Skeletal muscle tissue (tissue), 4 donors: Measurements from ENCODE around the gene MOSPD2. TPM values are rescaled to one million over a fixed set of nuclear protein-coding genes. Genes with fewer than 3 reads are reported as not detected.

Experiments
- H3K27ac ChIP-seq: one replicate; pipeline ENCODE4 v1.7.0; 2013; ENCODE audit warnings: mild to moderate bottlenecking, low read depth, low read length, inconsistent platforms
- H3K27me3 ChIP-seq, 3 donors: one replicate each; pipeline ENCODE4 v1.7.0; 2013; ENCODE audit warnings: low read length in 3 of 3; ENCODE audit not compliant: control insufficient read depth in 3 of 3, insufficient read depth in 3 of 3
- H3K36me3 ChIP-seq, 3 donors: one replicate each; pipeline ENCODE4 v1.7.0; 2013; ENCODE audit warnings: low read length in 3 of 3; ENCODE audit not compliant: control insufficient read depth in 3 of 3, insufficient read depth in 3 of 3
- H3K4me1 ChIP-seq, 3 donors: one replicate each; pipeline ENCODE4 v1.7.0; 2013; ENCODE audit warnings: low read length in 3 of 3, mild to moderate bottlenecking in 3 of 3; ENCODE audit not compliant: control insufficient read depth in 3 of 3, insufficient read depth in 3 of 3
- H3K4me3 ChIP-seq, 3 donors: one replicate each; pipeline ENCODE4 v1.7.0; 2013; ENCODE audit warnings: low read length in 3 of 3
- H3K9ac ChIP-seq, 3 donors: one replicate each; pipeline ENCODE4 v1.7.0; 2013; ENCODE audit warnings: low read length in 3 of 3, mild to moderate bottlenecking in 3 of 3, moderate library complexity in 2 of 3, low read depth in 1 of 3
- H3K9me3 ChIP-seq, 3 donors: one replicate each; pipeline ENCODE4 v1.7.0; 2013; ENCODE audit warnings: low read length in 3 of 3; ENCODE audit not compliant: control insufficient read depth in 3 of 3
- total RNA-seq: library from RNA; depleted of rRNA; stranded (reverse); fragments of >200 nt; gene quantifications from one replicate; pipeline ENCODE4 v1.2.3, GENCODE V29; 2014
- donor health status: Osteomylitis.

MOSPD2 gene
- total RNA-seq, 1 donor from 2014 or later, result 5.2 TPM

DNA sequence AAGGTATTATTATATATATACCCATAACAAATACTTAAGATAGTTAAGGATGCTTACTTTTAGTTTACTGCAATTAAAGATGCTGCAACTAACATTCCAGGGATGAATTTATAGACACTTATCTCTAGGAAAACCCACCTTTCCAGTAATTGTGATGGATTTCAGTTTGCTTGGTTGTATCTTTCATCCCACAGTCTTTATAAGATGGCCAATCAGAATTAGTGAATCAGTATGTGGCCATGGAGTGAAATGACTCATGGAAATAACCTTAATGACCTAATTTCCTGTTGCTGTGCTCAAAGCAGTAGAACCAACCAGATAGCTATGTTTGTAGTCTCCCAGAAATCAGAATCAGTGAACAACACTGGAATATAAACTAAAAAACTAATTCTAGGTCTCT is 26.4 kb downstream of the MOSPD2 start:
- Histone ChIP-seq H3K27me3 (no peaks in the 10 kb centered on the region), H3K9ac (no peak overlapping the region), H3K36me3 (peaks cover 0 to 3% (median 2%) of the 10 kb centered on the region in 3 donors), H3K4me3 (no peak overlapping the region), H3K4me1 (no peaks in the 10 kb centered on the region), H3K27ac (no peak overlapping the region), H3K9me3 (no peaks in the 10 kb centered on the region)

- Histone ChIP-seq H3K9me3 (no peaks in the 10 kb centered on the region), H3K27me3 (no peaks in the 10 kb centered on the region), H3K36me3 (peaks cover 0 to 8% (median 0%) of the 10 kb centered on the region in 3 donors)
Observed at GRCh38 chrX:14902537-14902936, 29.3 kb downstream of the MOSPD2 start.

DNA sequence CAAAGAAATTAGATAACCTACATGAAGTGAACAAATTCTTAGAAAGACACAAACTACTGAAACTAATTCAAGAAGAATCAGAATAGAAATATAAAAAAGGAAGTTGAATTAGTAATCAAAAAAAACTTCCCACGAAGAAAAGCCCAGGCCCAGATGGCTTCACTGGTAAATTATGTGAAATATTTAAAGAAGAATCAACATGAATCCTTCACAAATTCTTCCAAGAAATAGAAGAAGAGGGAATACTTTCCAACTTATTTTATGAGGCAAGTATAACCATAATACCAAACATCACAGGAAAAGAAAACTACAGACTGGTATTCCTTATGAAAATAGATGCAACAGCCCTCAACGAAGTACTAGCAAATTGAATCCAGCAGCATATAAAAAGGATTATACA is 30.7 kb downstream of the MOSPD2 start:
- H3K27ac ChIP-seq, result no peak overlapping the region
- peaks cover 0 to 8% (median 0%) of the 10 kb centered on the region in 3 donors for H3K36me3 ChIP-seq
- no peaks in the 10 kb centered on the region for H3K27me3 ChIP-seq
- H3K9ac ChIP-seq, result no peak overlapping the region
- no peaks in the 10 kb centered on the region for H3K9me3 ChIP-seq
- no peaks in the 10 kb centered on the region for H3K4me1 ChIP-seq
- no peak overlapping the region for H3K4me3 ChIP-seq

More at GRCh38 chrX:14902537-14902936, 29.3 kb downstream of the MOSPD2 start:
- H3K9ac ChIP-seq, result no peak overlapping the region
- H3K4me3 ChIP-seq, result no peak overlapping the region
- H3K27ac ChIP-seq, result no peak overlapping the region
- no peaks in the 10 kb centered on the region for H3K4me1 ChIP-seq

- Histone ChIP-seq H3K9ac (no peak overlapping the region), H3K27ac (no peak overlapping the region), H3K4me1 (no peaks in the 10 kb centered on the region), H3K36me3 (peaks cover 2 to 15% (median 12%) of the 10 kb centered on the region in 3 donors), H3K4me3 (no peak overlapping the region), H3K27me3 (no peaks in the 10 kb centered on the region), H3K9me3 (no peaks in the 10 kb centered on the region)
Observed at GRCh38 chrX:14913241-14913640, 40.0 kb downstream of the MOSPD2 start.

DNA sequence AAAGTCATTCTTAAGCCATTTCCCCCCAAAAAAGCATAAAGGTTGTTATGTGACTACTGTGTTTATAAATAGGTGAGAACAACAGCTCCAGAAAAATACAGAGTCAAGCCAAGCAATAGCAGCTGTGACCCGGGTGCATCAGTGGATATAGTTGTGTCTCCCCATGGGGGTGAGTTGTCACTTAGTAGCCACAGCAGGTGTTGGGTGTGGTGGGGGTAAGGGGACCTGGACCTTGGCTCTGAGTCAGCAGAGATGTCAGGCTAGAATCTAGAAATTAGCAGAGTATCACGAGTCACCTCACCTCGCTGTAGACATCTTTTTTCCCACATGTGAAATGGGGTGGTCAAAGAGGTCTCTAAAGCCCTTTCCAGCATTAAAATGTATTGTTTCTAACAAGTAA is 42.4 kb downstream of the MOSPD2 start:
- Histone ChIP-seq H3K27ac (no peak overlapping the region), H3K4me3 (no peak overlapping the region), H3K36me3 (peaks cover 2 to 13% (median 12%) of the 10 kb centered on the region in 3 donors), H3K9me3 (no peaks in the 10 kb centered on the region), H3K27me3 (no peaks in the 10 kb centered on the region), H3K4me1 (no peaks in the 10 kb centered on the region), H3K9ac (no peak overlapping the region)

- H3K9me3 ChIP-seq, result no peaks in the 10 kb centered on the region
- peaks cover 2 to 13% (median 12%) of the 10 kb centered on the region in 3 donors for H3K36me3 ChIP-seq
- no peak overlapping the region for H3K9ac ChIP-seq
- H3K4me3 ChIP-seq, result no peak overlapping the region
- H3K27ac ChIP-seq, result no peak overlapping the region
- no peaks in the 10 kb centered on the region for H3K27me3 ChIP-seq
- no peaks in the 10 kb centered on the region for H3K4me1 ChIP-seq
Observed at GRCh38 chrX:14916017-14916674, 42.9 kb downstream of the MOSPD2 start.

DNA sequence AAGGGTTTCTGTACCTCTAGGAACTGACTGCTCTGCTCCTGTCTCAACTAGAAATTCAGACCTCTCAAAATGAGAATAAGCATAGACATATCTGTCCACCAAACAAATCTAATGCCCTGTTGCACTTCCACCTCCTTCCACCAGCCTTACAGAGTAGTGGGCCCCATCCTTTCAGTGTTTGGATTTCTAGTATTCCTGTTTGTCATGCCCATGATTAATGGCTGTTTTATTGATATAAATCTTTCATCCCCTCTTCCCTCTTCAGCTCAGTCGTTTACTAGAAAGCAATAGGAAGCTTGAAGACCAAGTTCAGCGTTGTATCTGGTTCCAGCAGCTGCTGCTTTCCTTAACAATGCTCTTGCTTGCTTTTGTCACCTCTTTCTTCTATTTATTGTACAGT is 46.2 kb downstream of the MOSPD2 start:
- Histone ChIP-seq H3K9ac (no peak overlapping the region), H3K36me3 (peaks cover 2 to 6% (median 5%) of the 10 kb centered on the region in 3 donors)

DNA sequence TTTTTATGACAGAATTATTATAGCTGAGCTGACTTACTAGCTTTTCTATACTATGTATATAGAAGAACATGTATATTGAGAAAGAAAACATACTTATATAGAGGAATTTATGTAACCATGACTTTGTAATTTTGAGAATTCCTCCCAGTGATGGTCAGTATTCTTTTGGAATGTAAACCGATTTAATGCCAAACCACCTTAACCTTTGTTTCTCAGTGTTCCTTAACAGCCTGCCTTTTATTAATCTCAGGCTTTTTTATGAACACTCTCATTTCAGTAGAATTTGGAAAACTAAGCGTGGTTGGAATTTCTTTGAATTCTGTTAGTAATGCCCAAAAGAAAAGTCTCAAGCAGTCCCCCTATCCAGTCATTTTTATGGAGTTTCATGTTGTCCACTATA is 47.0 kb downstream of the MOSPD2 start:
- no peaks in the 10 kb centered on the region for H3K4me1 ChIP-seq
- H3K9ac ChIP-seq, result no peak overlapping the region
- no peak overlapping the region for H3K4me3 ChIP-seq
- no peak overlapping the region for H3K27ac ChIP-seq
- peaks cover 2 to 6% (median 5%) of the 10 kb centered on the region in 3 donors for H3K36me3 ChIP-seq
- no peaks in the 10 kb centered on the region for H3K27me3 ChIP-seq
- no peaks in the 10 kb centered on the region for H3K9me3 ChIP-seq

More for the DNA sequence above, 46.2 kb downstream of the MOSPD2 start:
- H3K27ac ChIP-seq, result no peak overlapping the region
- no peak overlapping the region for H3K4me3 ChIP-seq
- H3K4me1 ChIP-seq, result no peaks in the 10 kb centered on the region
- no peaks in the 10 kb centered on the region for H3K27me3 ChIP-seq
- H3K9me3 ChIP-seq, result no peaks in the 10 kb centered on the region

GRCh38 chrX:14922437-14922836 is 49.2 kb downstream of the MOSPD2 start:
- Histone ChIP-seq H3K4me3 (no peak overlapping the region), H3K9ac (no peak overlapping the region), H3K9me3 (no peaks in the 10 kb centered on the region), H3K4me1 (no peaks in the 10 kb centered on the region), H3K36me3 (no peaks in the 10 kb centered on the region), H3K27ac (no peak overlapping the region), H3K27me3 (no peaks in the 10 kb centered on the region)

DNA sequence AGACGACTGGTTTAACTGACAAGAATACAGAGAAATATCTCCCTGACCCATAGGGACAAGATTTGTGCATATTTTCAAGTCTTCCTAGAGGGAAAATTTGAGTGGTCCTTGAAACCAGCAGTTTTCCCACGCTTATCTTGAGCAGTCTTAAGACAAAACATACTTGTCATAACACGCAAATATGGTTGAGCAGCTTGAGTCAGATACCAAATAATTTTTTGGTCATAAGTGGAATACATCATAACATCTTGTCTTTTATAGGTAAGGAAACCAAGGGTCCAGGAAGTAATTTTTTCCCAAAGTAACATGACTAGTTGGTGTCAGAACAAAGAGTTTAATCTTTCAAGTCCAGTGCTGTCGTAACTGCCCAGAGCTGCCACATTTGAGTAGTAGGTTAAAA is 50.5 kb downstream of the MOSPD2 start:
- Histone ChIP-seq H3K4me3 (no peak overlapping the region), H3K9ac (no peak overlapping the region), H3K9me3 (no peaks in the 10 kb centered on the region), H3K27ac (no peak overlapping the region), H3K36me3 (no peaks in the 10 kb centered on the region), H3K27me3 (no peaks in the 10 kb centered on the region), H3K4me1 (no peaks in the 10 kb centered on the region)
